GM12874 (cell line): ENCODE data around the gene HPSE2.

Experiments used
- CTCF ChIP-seq: IDR thresholded peaks from 2 replicates; pipeline ENCODE4 v1.5.1; 2011; ENCODE audit warnings: low read depth, mild to moderate bottlenecking, control low read depth, low read length, moderate library complexity; ENCODE audit not compliant: insufficient read depth

HPSE2 gene

GRCh38 chr10:98655492-98655891, 580.2 kb downstream of the HPSE2 start:
- no peak for TF ChIP-seq CTCF

- TF ChIP-seq CTCF = no peak
Observed at GRCh38 chr10:98649170-98649569, 586.5 kb downstream of the HPSE2 start.

GRCh38 chr10:98646998-98647917, 588.4 kb downstream of the HPSE2 start:
- no peak for TF ChIP-seq CTCF

GRCh38 chr10:98644466-98644865, 591.2 kb downstream of the HPSE2 start:
- no peak for TF ChIP-seq CTCF

- no peak for TF ChIP-seq CTCF
Observed at GRCh38 chr10:98642281-98642680, 593.4 kb downstream of the HPSE2 start.

- TF ChIP-seq CTCF = no peak
Observed at GRCh38 chr10:98638920-98639319, 596.7 kb downstream of the HPSE2 start.

GRCh38 chr10:98636921-98637329, 598.7 kb downstream of the HPSE2 start:
- no peak for TF ChIP-seq CTCF
